ENCODE data around the gene RALGPS1.

Gene RALGPS1

DNA sequence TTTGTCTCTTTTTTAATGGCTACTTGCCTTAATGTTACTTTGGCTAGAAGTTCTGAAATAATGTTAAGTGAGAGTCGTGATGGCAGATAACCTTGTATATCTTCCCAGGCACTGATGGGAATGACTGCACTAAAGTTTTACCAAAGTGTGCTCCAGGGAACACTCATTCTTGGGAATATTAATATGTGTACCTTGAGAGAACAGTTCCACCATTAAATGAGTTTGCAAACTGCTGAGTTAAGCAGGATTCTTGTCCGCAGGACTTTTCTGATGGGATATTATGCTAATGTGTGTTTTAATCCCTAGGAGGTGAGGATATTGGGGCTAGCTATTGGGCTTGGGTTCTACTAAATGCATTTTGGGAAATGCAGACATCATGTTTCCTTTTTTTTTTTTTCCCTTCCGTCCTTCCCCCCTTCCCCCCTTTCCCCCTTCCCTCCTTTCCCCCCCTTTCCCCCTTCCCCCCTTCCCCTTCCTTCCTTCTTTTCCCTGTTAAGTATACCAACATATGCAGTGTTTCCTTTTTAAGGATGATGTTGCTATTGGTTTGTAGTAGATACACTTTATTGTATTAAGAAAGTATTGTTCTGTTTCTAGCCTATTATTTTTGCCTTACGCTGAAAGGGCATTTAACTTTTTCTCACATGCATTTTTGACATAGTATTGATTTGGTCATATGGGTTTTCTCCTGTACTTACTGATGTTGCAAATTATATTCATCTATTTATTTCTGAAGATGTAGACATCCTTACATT is 38.6 kb upstream of the RALGPS1 start:
- Histone ChIP-seq H3K4me3 (ENCODE audit: severe bottlenecking) (no peak overlapping the region), H3K9me3 (ENCODE audit: severe bottlenecking) (no peaks in the 10 kb centered on the region), H3K27me3 (ENCODE audit: insufficient read depth, poor library complexity, severe bottlenecking) (no peaks in the 10 kb centered on the region), H3K4me1 (ENCODE audit: insufficient read depth, poor library complexity, severe bottlenecking) (peaks cover 3% of the 10 kb centered on the region), H3K36me3 (ENCODE audit: low read depth) (peaks cover 37% of the 10 kb centered on the region), H3K27ac (ENCODE audit: poor library complexity, severe bottlenecking) (no peak overlapping the region)
- ATAC-seq (ENCODE audit: low read depth): no peak
- TF ChIP-seq CTCF (IDR thresholded peaks at IDR 0.05; ENCODE audit: poor library complexity, severe bottlenecking): no peak
- DNase-seq (ENCODE audit: low spot score): no peak

DNA sequence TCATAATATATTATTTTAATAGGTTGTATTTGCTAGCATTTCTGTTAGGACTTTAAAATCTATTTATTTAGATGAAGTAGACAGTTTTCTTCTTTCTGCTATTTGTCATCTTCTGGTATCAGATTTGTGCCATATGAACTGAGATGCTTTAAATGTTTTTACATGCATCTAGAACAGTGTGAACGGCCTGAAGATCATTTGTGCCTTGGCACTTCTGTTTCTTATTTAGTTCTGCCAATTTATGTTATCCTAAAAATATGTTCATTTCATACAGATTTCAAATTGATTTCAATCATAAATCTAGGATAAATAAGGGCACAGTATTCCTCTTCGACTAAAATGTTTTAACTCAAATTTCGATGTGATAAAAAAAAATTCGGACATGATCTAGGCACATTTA is 38.1 kb upstream of the RALGPS1 start:
- ATAC-seq (ENCODE audit: low read depth): no peak

DNA sequence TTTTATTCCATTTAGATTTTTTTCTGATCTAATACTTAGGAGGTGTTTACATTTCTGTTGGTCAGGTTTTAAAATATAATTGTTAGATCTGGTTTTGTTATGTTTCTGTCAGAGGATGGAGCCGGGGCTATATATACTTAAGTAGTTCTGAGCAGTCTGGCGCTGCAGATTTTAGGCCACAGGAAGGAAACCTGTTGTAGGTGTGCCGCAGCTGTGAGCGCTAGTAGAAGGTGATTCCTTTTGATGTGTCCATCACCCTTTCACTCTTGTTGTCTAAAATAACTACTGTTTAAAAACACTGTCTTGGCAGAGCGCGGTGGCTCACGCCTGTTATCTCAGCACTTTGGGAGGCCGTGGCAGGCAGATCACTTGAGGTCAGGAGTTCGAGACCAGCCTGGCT is 37.2 kb upstream of the RALGPS1 start:
- Histone ChIP-seq H3K27ac (ENCODE audit: poor library complexity, severe bottlenecking) (no peak overlapping the region), H3K36me3 (ENCODE audit: low read depth) (peaks cover 45% of the 10 kb centered on the region)
- no peak for ATAC-seq (ENCODE audit: low read depth)

More for the DNA sequence above, 38.1 kb upstream of the RALGPS1 start:
- no peaks in the 10 kb centered on the region for H3K27me3 ChIP-seq (ENCODE audit: insufficient read depth, poor library complexity, severe bottlenecking)
- DNase-seq (ENCODE audit: low spot score): no peak
- no peaks in the 10 kb centered on the region for H3K9me3 ChIP-seq (ENCODE audit: severe bottlenecking)
- H3K4me3 ChIP-seq (ENCODE audit: severe bottlenecking): no peak overlapping the region
- TF ChIP-seq CTCF (IDR thresholded peaks at IDR 0.05; ENCODE audit: poor library complexity, severe bottlenecking): no peak
- H3K4me1 ChIP-seq (ENCODE audit: insufficient read depth, poor library complexity, severe bottlenecking): peaks cover 3% of the 10 kb centered on the region
- H3K27ac ChIP-seq (ENCODE audit: poor library complexity, severe bottlenecking): no peak overlapping the region
- H3K36me3 ChIP-seq (ENCODE audit: low read depth): peaks cover 40% of the 10 kb centered on the region

GRCh38 chr9:126879288-126879687 is 35.3 kb upstream of the RALGPS1 start:
- no peak for DNase-seq (ENCODE audit: low spot score)
- H3K9me3 ChIP-seq (ENCODE audit: severe bottlenecking): no peaks in the 10 kb centered on the region
- no peaks in the 10 kb centered on the region for H3K27me3 ChIP-seq (ENCODE audit: insufficient read depth, poor library complexity, severe bottlenecking)
- ATAC-seq (ENCODE audit: low read depth): no peak
- TF ChIP-seq CTCF (IDR thresholded peaks at IDR 0.05; ENCODE audit: poor library complexity, severe bottlenecking): no peak
- H3K36me3 ChIP-seq (ENCODE audit: low read depth): peaks cover 45% of the 10 kb centered on the region
- no peak overlapping the region for H3K4me3 ChIP-seq (ENCODE audit: severe bottlenecking)
- H3K27ac ChIP-seq (ENCODE audit: poor library complexity, severe bottlenecking): no peak overlapping the region
- peaks cover 3% of the 10 kb centered on the region for H3K4me1 ChIP-seq (ENCODE audit: insufficient read depth, poor library complexity, severe bottlenecking)

More for the DNA sequence above, 37.2 kb upstream of the RALGPS1 start:
- Histone ChIP-seq H3K4me3 (ENCODE audit: severe bottlenecking) (no peak overlapping the region), H3K4me1 (ENCODE audit: insufficient read depth, poor library complexity, severe bottlenecking) (peaks cover 3% of the 10 kb centered on the region), H3K27me3 (ENCODE audit: insufficient read depth, poor library complexity, severe bottlenecking) (no peaks in the 10 kb centered on the region), H3K9me3 (ENCODE audit: severe bottlenecking) (no peaks in the 10 kb centered on the region)
- no peak for TF ChIP-seq CTCF (IDR thresholded peaks at IDR 0.05; ENCODE audit: poor library complexity, severe bottlenecking)
- no peak for DNase-seq (ENCODE audit: low spot score)
